Spleen (tissue), 7 donors: Measurements from ENCODE around the gene SORCS2.

Source experiments
- POLR2A ChIP-seq, 3 donors: fragments of 450-650 bp; IDR thresholded peaks; one replicate each; pipeline ENCODE4 v1.5.1; 2017; ENCODE audit warnings: antibody characterized with exemption in 3 of 3, mild to moderate bottlenecking in 1 of 3
- TF ChIP-seq, protein P1 (sequence below), 11 experiments: fragments of 200-600 bp in 7 of 11; fragments of 450-650 bp in 4 of 11; sonication (generic) in 4 of 11; IDR thresholded peaks in 8 of 11; conservative IDR thresholded peaks in 3 of 11; 1 replicate in 7 of 11; 2 replicates in 4 of 11; pipeline versions ENCODE4 v1.4.0 to v1.8.0; 2016 to 2021; ENCODE audit warnings: antibody characterized with exemption in 11 of 11, inconsistent platforms in 4 of 11, mild to moderate bottlenecking in 1 of 11
- donor health status: DM: no; HTN: no; CAD: no; lungs with moderate emphysema.
- donor health status: DM: no; HTN: no; CAD: no.
- donor health status: DM: no; HTN: no; CAD: no.

- no peak for TF ChIP-seq POLR2A (IDR thresholded peaks at IDR 0.05)
- TF ChIP-seq, protein P1, sequence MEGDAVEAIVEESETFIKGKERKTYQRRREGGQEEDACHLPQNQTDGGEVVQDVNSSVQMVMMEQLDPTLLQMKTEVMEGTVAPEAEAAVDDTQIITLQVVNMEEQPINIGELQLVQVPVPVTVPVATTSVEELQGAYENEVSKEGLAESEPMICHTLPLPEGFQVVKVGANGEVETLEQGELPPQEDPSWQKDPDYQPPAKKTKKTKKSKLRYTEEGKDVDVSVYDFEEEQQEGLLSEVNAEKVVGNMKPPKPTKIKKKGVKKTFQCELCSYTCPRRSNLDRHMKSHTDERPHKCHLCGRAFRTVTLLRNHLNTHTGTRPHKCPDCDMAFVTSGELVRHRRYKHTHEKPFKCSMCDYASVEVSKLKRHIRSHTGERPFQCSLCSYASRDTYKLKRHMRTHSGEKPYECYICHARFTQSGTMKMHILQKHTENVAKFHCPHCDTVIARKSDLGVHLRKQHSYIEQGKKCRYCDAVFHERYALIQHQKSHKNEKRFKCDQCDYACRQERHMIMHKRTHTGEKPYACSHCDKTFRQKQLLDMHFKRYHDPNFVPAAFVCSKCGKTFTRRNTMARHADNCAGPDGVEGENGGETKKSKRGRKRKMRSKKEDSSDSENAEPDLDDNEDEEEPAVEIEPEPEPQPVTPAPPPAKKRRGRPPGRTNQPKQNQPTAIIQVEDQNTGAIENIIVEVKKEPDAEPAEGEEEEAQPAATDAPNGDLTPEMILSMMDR (IDR thresholded peaks at IDR 0.05 in 8 of 11, conservative IDR thresholded peaks at IDR 0.05 in 3 of 11): no peak
These were observed 231.6 kb downstream of the SORCS2 start for GRCh38 chr4:7423801-7424552.
